HEK293 (cell line): Measurements from ENCODE around the gene NIN.

Experiments used
- GLI2 ChIP-seq: fragments of 450-650 bp; formaldehyde crosslinking; IDR thresholded peaks from 2 replicates; pipeline ENCODE4; 2017; ENCODE audit warnings: missing biosample characterization, missing genetic modification characterization, low read depth, borderline replicate concordance
- GLI4 ChIP-seq: fragments of 450-650 bp; formaldehyde crosslinking; IDR thresholded peaks from 2 replicates; pipeline ENCODE4 v1.5.1; 2016; ENCODE audit warnings: missing biosample characterization, missing genetic modification characterization
- SP2 ChIP-seq: fragments of 450-650 bp; formaldehyde crosslinking; IDR thresholded peaks from 2 replicates; pipeline ENCODE4 v1.5.1; 2016; ENCODE audit warnings: missing biosample characterization, missing genetic modification characterization
- YY1 ChIP-seq: fragments of 450-650 bp; formaldehyde crosslinking; IDR thresholded peaks from 2 replicates; pipeline ENCODE4 v1.5.1; 2018; ENCODE audit warnings: missing biosample characterization, missing genetic modification characterization
- ZBTB17 ChIP-seq: fragments of 450-650 bp; formaldehyde crosslinking; IDR thresholded peaks from 2 replicates; pipeline ENCODE4 v1.5.1; 2016; ENCODE audit warnings: missing biosample characterization, missing genetic modification characterization
- ZNF133 ChIP-seq: fragments of 450-650 bp; formaldehyde crosslinking; IDR thresholded peaks from 2 replicates; pipeline ENCODE4 v1.5.1; 2016; ENCODE audit warnings: missing biosample characterization, missing genetic modification characterization
- ZNF140 ChIP-seq: fragments of 450-650 bp; formaldehyde crosslinking; IDR thresholded peaks from 2 replicates; pipeline ENCODE4 v1.5.1; 2016; ENCODE audit warnings: missing biosample characterization, missing genetic modification characterization
- ZNF146 ChIP-seq: fragments of 450-650 bp; formaldehyde crosslinking; IDR thresholded peaks from 2 replicates; pipeline ENCODE4 v1.5.1; 2016; ENCODE audit warnings: missing biosample characterization, missing genetic modification characterization
- ZNF274 ChIP-seq, 2 experiments: fragments of 200-500 bp in 1 of 2; fragments of 450-650 bp in 1 of 2; sonication (Bioruptor generic) in 1 of 2; formaldehyde crosslinking in 1 of 2; IDR thresholded peaks; 2 replicates each; pipeline versions ENCODE4 v1.5.1 to v1.6.1; 2014 to 2016; ENCODE audit warnings: borderline replicate concordance in 1 of 2, inconsistent platforms in 1 of 2, low read length in 1 of 2, missing biosample characterization in 1 of 2, missing genetic modification characterization in 1 of 2
- ZNF623 ChIP-seq: fragments of 450-650 bp; formaldehyde crosslinking; IDR thresholded peaks from 2 replicates; pipeline ENCODE4 v1.5.1; 2016; ENCODE audit warnings: missing biosample characterization, missing genetic modification characterization
- ZNF692 ChIP-seq: fragments of 450-650 bp; formaldehyde crosslinking; IDR thresholded peaks from 2 replicates; pipeline ENCODE4 v1.5.1; 2016; ENCODE audit warnings: missing biosample characterization, missing genetic modification characterization
- ZNF776 ChIP-seq: fragments of 450-650 bp; formaldehyde crosslinking; IDR thresholded peaks from 2 replicates; pipeline ENCODE4 v1.5.0; 2017; ENCODE audit warnings: missing biosample characterization, missing genetic modification characterization, borderline replicate concordance
- TF ChIP-seq, protein P1 (sequence below): fragments of 450-650 bp; formaldehyde crosslinking; IDR thresholded peaks from 2 replicates; pipeline ENCODE4 v1.5.1; 2016; ENCODE audit warnings: missing biosample characterization, missing genetic modification characterization
- TF ChIP-seq, protein P2 (sequence below): fragments of 450-650 bp; formaldehyde crosslinking; IDR thresholded peaks from 2 replicates; pipeline ENCODE4 v1.5.1; 2016; ENCODE audit warnings: missing biosample characterization, missing genetic modification characterization

GRCh38 chr14:50832935-50833630 is 2.1 kb upstream of the NIN start:
- TF ChIP-seq ZNF623 (tag by site-specific recombination) (no peak), ZNF776 (tag by site-specific recombination) (no peak), ZNF274 (IDR thresholded peaks at IDR 0.05; ENCODE audit: low read length) (no peak), ZNF274 (tag by site-specific recombination; IDR thresholded peaks at IDR 0.05; ENCODE audit: borderline replicate concordance) (no peak), ZNF692 (no peak), ZNF133 (no peak), ZNF146 (no peak), YY1 (no peak), SP2 (tag by site-specific recombination) (no peak), ZBTB17 (tag by site-specific recombination) (no peak), GLI2 (no peak), ZNF140 (tag by site-specific recombination) (no peak), GLI4 (no peak)
- TF ChIP-seq, protein P1, sequence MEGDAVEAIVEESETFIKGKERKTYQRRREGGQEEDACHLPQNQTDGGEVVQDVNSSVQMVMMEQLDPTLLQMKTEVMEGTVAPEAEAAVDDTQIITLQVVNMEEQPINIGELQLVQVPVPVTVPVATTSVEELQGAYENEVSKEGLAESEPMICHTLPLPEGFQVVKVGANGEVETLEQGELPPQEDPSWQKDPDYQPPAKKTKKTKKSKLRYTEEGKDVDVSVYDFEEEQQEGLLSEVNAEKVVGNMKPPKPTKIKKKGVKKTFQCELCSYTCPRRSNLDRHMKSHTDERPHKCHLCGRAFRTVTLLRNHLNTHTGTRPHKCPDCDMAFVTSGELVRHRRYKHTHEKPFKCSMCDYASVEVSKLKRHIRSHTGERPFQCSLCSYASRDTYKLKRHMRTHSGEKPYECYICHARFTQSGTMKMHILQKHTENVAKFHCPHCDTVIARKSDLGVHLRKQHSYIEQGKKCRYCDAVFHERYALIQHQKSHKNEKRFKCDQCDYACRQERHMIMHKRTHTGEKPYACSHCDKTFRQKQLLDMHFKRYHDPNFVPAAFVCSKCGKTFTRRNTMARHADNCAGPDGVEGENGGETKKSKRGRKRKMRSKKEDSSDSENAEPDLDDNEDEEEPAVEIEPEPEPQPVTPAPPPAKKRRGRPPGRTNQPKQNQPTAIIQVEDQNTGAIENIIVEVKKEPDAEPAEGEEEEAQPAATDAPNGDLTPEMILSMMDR (tag by site-specific recombination): no peak
- TF ChIP-seq, protein P2, sequence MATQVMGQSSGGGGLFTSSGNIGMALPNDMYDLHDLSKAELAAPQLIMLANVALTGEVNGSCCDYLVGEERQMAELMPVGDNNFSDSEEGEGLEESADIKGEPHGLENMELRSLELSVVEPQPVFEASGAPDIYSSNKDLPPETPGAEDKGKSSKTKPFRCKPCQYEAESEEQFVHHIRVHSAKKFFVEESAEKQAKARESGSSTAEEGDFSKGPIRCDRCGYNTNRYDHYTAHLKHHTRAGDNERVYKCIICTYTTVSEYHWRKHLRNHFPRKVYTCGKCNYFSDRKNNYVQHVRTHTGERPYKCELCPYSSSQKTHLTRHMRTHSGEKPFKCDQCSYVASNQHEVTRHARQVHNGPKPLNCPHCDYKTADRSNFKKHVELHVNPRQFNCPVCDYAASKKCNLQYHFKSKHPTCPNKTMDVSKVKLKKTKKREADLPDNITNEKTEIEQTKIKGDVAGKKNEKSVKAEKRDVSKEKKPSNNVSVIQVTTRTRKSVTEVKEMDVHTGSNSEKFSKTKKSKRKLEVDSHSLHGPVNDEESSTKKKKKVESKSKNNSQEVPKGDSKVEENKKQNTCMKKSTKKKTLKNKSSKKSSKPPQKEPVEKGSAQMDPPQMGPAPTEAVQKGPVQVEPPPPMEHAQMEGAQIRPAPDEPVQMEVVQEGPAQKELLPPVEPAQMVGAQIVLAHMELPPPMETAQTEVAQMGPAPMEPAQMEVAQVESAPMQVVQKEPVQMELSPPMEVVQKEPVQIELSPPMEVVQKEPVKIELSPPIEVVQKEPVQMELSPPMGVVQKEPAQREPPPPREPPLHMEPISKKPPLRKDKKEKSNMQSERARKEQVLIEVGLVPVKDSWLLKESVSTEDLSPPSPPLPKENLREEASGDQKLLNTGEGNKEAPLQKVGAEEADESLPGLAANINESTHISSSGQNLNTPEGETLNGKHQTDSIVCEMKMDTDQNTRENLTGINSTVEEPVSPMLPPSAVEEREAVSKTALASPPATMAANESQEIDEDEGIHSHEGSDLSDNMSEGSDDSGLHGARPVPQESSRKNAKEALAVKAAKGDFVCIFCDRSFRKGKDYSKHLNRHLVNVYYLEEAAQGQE (tag by site-specific recombination): no peak
